GM21723 (cell line): Measurements from ENCODE around the gene LRRN3.
A peak's percentile ranks its signal among the peaks of the same experiment; 100 is the strongest.

Source experiments
- ATAC-seq: cut with Tn5 transposase; IDR thresholded peaks from one replicate; pipeline ENCODE4 v1.9.1; 2021; ENCODE audit warnings: mild to moderate bottlenecking, moderate library complexity; ENCODE audit not compliant: unreplicated experiment

Gene LRRN3

GRCh38 chr7:111103678-111104274 lies 12.8 kb downstream of the LRRN3 start:
- ATAC-seq = peak; percentile 72

GRCh38 chr7:111104710-111105109 lies 13.8 kb downstream of the LRRN3 start:
- ATAC-seq = no peak

- no peak for ATAC-seq
Measured at GRCh38 chr7:111105269-111105668, 14.3 kb downstream of the LRRN3 start.

- ATAC-seq = no peak
Measured at GRCh38 chr7:111107579-111107978, 16.7 kb downstream of the LRRN3 start.

GRCh38 chr7:111108000-111108399 lies 17.1 kb downstream of the LRRN3 start:
- ATAC-seq = no peak

GRCh38 chr7:111108496-111108895 lies 17.6 kb downstream of the LRRN3 start:
- ATAC-seq = no peak

- ATAC-seq = no peak
Measured at GRCh38 chr7:111112439-111112838, 21.5 kb downstream of the LRRN3 start.

GRCh38 chr7:111113263-111114017 lies 22.5 kb downstream of the LRRN3 start:
- ATAC-seq = peak; percentile 69

GRCh38 chr7:111115966-111116365 lies 25.0 kb downstream of the LRRN3 start:
- no peak for ATAC-seq

GRCh38 chr7:111126987-111127386 lies 36.1 kb downstream of the LRRN3 start:
- ATAC-seq = no peak

- no peak for ATAC-seq
Measured at GRCh38 chr7:111129435-111129834, 38.5 kb downstream of the LRRN3 start.

GRCh38 chr7:111132833-111133232 lies 41.9 kb downstream of the LRRN3 start:
- no peak for ATAC-seq

GRCh38 chr7:111137296-111138192 lies 46.6 kb downstream of the LRRN3 start:
- ATAC-seq = peak; percentile 82

GRCh38 chr7:111138193-111138569 lies 47.3 kb downstream of the LRRN3 start:
- peak; percentile 97 for ATAC-seq

- no peak for ATAC-seq
Measured at GRCh38 chr7:111138586-111138985, 47.7 kb downstream of the LRRN3 start.

GRCh38 chr7:111140091-111140865 lies 49.4 kb downstream of the LRRN3 start:
- no peak for ATAC-seq

GRCh38 chr7:111145472-111145871 lies 54.5 kb downstream of the LRRN3 start:
- no peak for ATAC-seq

GRCh38 chr7:111146136-111146535 lies 55.2 kb downstream of the LRRN3 start:
- ATAC-seq = no peak

- ATAC-seq = peak; percentile 67
Measured at GRCh38 chr7:111147708-111148533, 57.0 kb downstream of the LRRN3 start.

GRCh38 chr7:111150709-111151108 lies 59.8 kb downstream of the LRRN3 start:
- no peak for ATAC-seq
